ENCODE data around the gene BCL11A.

DNA sequence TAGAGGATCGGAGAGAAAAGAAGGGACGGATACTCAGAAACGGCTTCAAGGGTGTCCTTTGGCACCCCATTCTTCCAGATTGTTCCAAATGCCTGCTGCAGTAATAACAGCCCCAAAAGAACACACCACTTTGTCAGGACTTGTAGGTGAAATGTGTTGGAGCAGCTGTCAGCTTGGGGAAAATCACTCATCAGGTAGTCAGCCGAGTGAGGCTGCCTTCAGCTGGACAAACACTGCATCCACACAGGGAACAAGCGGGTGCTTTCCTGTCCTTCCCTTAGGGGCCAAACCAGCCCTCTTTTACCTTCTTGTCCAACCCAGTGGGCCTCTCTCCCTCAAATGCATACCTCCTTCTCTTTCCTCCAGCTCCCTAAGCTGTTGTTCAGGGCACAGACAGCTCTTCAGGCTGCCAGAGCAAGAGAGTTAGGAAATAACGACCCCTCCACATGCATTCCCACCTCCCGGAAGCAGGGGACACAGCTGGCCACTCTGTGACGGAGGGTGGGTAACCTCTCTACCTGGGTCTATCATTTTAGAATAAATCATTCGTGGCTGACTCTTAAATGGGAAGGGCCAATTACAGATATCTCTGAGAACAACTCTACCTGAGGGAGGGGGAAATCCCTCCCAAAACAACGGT lies 48.1 kb downstream of the BCL11A start:
- TF ChIP-seq CTCF (IDR thresholded peaks at IDR 0.05): no peak
- TF ChIP-seq POLR2AphosphoS5 (IDR thresholded peaks at IDR 0.05): no peak
- TF ChIP-seq EP300 (IDR thresholded peaks at IDR 0.05): no peak
- no peak for TF ChIP-seq POLR2A (IDR thresholded peaks at IDR 0.05)
